Endothelial cell of umbilical vein (primary cell): ENCODE results near the gene PSMB4. TPM values are rescaled to one million over a fixed set of nuclear protein-coding genes. Genes with fewer than 3 reads are reported as not detected.

Experiments
- BruUV-seq: library from RNA; stranded (reverse); fragments of 400-500 nt; replicated peaks from 2 replicates; lab custom pipeline; 2021; lab: Mats Ljungman, UMichigan
- CTCF ChIA-PET: fragments of 300-600, 350-600 bp; sonication (Branson Sonifier 250); formaldehyde crosslinking; loops from one replicate; lab custom pipeline; 2021; ENCODE audit warnings: antibody characterized with exemption, inconsistent platforms; lab: Charles Lee
- POLR2A ChIA-PET: fragments of 300-600, 350-600 bp; sonication (Branson Sonifier 250); formaldehyde crosslinking; loops from one replicate; lab custom pipeline; 2021; ENCODE audit warnings: antibody characterized with exemption, inconsistent platforms; lab: Charles Lee
- DNase-seq: peaks from one replicate; pipeline ENCODE4 v3.0.0-alpha.2; 2011; ENCODE audit warnings: low read depth, low spot score
- FAIRE-seq: peaks from 2 replicates; lab custom pipeline; 2011; peaks lifted over from hg19 to GRCh38; lab: Jason Lieb, UNC
- H2AFZ ChIP-seq: 2 replicates; pipeline ENCODE4 v1.6.0; 2012; ENCODE audit warnings: low read depth, low read length, control low read depth, inconsistent platforms
- H3K27ac ChIP-seq: 2 replicates; pipeline ENCODE4 v1.5.1; 2011; ENCODE audit warnings: low read depth, mild to moderate bottlenecking, control low read depth, low read length, moderate library complexity; ENCODE audit not compliant: insufficient read depth
- H3K27me3 ChIP-seq, 2 experiments: 2 replicates each; pipeline versions ENCODE4 v1.6.0 to v1.6.1; 2011; ENCODE audit warnings: low read length in 2 of 2, mixed read lengths in 1 of 2; ENCODE audit not compliant: control insufficient read depth in 2 of 2, insufficient read depth in 2 of 2
- H3K36me3 ChIP-seq, 2 experiments: 2 replicates in 1 of 2; 3 replicates in 1 of 2; pipeline ENCODE4 v1.5.1; 2011; ENCODE audit warnings: low read length in 2 of 2, mild to moderate bottlenecking in 1 of 2, moderate library complexity in 1 of 2; ENCODE audit not compliant: control insufficient read depth in 2 of 2, insufficient read depth in 2 of 2; ENCODE audit errors: extremely low read depth in 1 of 2
- H3K4me1 ChIP-seq: 3 replicates; pipeline ENCODE4 v1.5.1; 2011; ENCODE audit warnings: mild to moderate bottlenecking, low read length; ENCODE audit not compliant: control insufficient read depth, insufficient read depth; ENCODE audit errors: extremely low read depth
- H3K4me2 ChIP-seq: 2 replicates; pipeline ENCODE4 v1.6.1; 2011; ENCODE audit warnings: low read length, control low read depth, mixed read lengths; ENCODE audit not compliant: insufficient read depth
- H3K4me3 ChIP-seq, 3 experiments: fragments of 200-600 bp in 1 of 3; sonication (generic), shearing (Covaris generic) in 1 of 3; replicated peaks in 1 of 3; 2 replicates each; pipeline ENCODE4 v1.5.1; 2011 to 2016; ENCODE audit warnings: control low read depth in 3 of 3, low read length in 3 of 3, mild to moderate bottlenecking in 2 of 3, inconsistent platforms in 1 of 3, low read depth in 1 of 3, moderate library complexity in 1 of 3; ENCODE audit not compliant: insufficient read depth in 1 of 3
- H3K79me2 ChIP-seq: 2 replicates; pipeline ENCODE4 v1.6.0; 2012; ENCODE audit warnings: low read length, inconsistent platforms; ENCODE audit not compliant: control insufficient read depth, insufficient read depth
- H3K9ac ChIP-seq: replicated peaks from 2 replicates; pipeline ENCODE3; 2011; ENCODE audit warnings: low read length, control low read depth; ENCODE audit not compliant: insufficient read depth; ENCODE audit errors: extremely low read depth
- H3K9me1 ChIP-seq: replicated peaks from 3 replicates; pipeline ENCODE4 v1.6.0; 2011; ENCODE audit warnings: mild to moderate bottlenecking, low read length; ENCODE audit not compliant: control insufficient read depth, insufficient read depth; ENCODE audit errors: extremely low read depth
- H3K9me3 ChIP-seq: replicated peaks from 2 replicates; pipeline ENCODE4 v1.5.1; 2012; ENCODE audit warnings: low read length, inconsistent platforms; ENCODE audit not compliant: control insufficient read depth, insufficient read depth
- H4K20me1 ChIP-seq: replicated peaks from 2 replicates; pipeline ENCODE3; 2011; ENCODE audit warnings: mild to moderate bottlenecking, low read length; ENCODE audit not compliant: control insufficient read depth, insufficient read depth; ENCODE audit errors: extremely low read depth
- CTCF ChIP-seq, 2 donors: IDR thresholded peaks; 1 replicate in 1 of 2; 2 replicates in 1 of 2; pipeline ENCODE4 v1.5.1; 2011; ENCODE audit warnings: low read length in 2 of 2, mild to moderate bottlenecking in 2 of 2, moderate library complexity in 2 of 2, control low read depth in 1 of 2, inconsistent platforms in 1 of 2, low read depth in 1 of 2; ENCODE audit not compliant: insufficient read depth in 1 of 2; ENCODE audit errors: extremely low read depth in 1 of 2
- EZH2 ChIP-seq: IDR thresholded peaks from 2 replicates; pipeline ENCODE4 v1.6.1; 2012; ENCODE audit warnings: borderline replicate concordance, low read depth, mild to moderate bottlenecking, moderate library complexity, low read length, inconsistent platforms; ENCODE audit not compliant: severe bottlenecking
- FOS ChIP-seq: IDR thresholded peaks from 2 replicates; pipeline ENCODE4 v1.6.1; 2011; ENCODE audit warnings: mild to moderate bottlenecking, low read length, moderate library complexity, borderline replicate concordance; ENCODE audit not compliant: insufficient read depth
- GATA2 ChIP-seq: IDR thresholded peaks from 2 replicates; pipeline ENCODE4 v1.7.0; 2011; ENCODE audit warnings: low read depth, mild to moderate bottlenecking, moderate library complexity, mixed read lengths, low read length; ENCODE audit not compliant: insufficient read length, insufficient read depth
- JUN ChIP-seq: IDR thresholded peaks from 2 replicates; pipeline ENCODE4 v1.6.1; 2011; ENCODE audit warnings: borderline replicate concordance, low read depth; ENCODE audit not compliant: insufficient read length, insufficient read depth
- MAX ChIP-seq: IDR thresholded peaks from 2 replicates; pipeline ENCODE4 v1.6.1; 2011; ENCODE audit not compliant: insufficient read depth, insufficient read length
- MYC ChIP-seq: IDR thresholded peaks from one replicate; pipeline ENCODE4 v1.6.1; 2011; ENCODE audit warnings: mild to moderate bottlenecking, low read depth, low read length
- POLR2A ChIP-seq: IDR thresholded peaks from 2 replicates; pipeline ENCODE4 v1.6.1; 2012; ENCODE audit warnings: low read depth, mild to moderate bottlenecking, control low read depth, low read length
- POLR2AphosphoS5 ChIP-seq: IDR thresholded peaks from 2 replicates; pipeline ENCODE4 v1.6.1; 2012; ENCODE audit warnings: low read depth, mild to moderate bottlenecking, control low read depth, low read length, moderate library complexity; ENCODE audit not compliant: insufficient read depth
- dilution Hi-C: fragments of 300-500 bp; cut with MboI; formaldehyde crosslinking; loops from one replicate; pipeline ENCODE4 v1.15.0; 2019; ENCODE audit warnings: low sequenced_read_pairs; ENCODE audit not compliant: extremely low pct_ligation_motif_present
- intact Hi-C: fragments of 100-400 bp; cut with micrococcal nuclease; formaldehyde crosslinking; loops from one replicate; pipeline ENCODE4 v1.10.0; 2022
- polyA plus RNA-seq, 4 experiments: library from polyadenylated mRNA; depleted of rRNA in 3 of 4; stranded (reverse) in 3 of 4; unstranded in 1 of 4; fragments of >200 nt; gene quantifications; 2 replicates each; pipeline versions ENCODE4 v1.2.1 to v1.2.3, GENCODE V29; 2011 to 2012; ENCODE audit warnings: missing spikeins in 1 of 4
- total RNA-seq: library from RNA; stranded (reverse); gene quantifications from 2 replicates; pipeline ENCODE4 v1.2.3, GENCODE V29; 2021

Gene PSMB4
- total and polyA plus RNA-seq, 2 donors (not counting 3 experiments of a cell fraction or from before 2014, with no cell fraction given): 335 to 835 TPM

GRCh38 chr1:151407304-151407703 is 7.9 kb downstream of the PSMB4 start:
- no peaks in the 10 kb centered on the region for H3K4me1 ChIP-seq
- dilution Hi-C loops: no loop called here
- no peak overlapping the region for H2AFZ ChIP-seq
- no peak overlapping the region for H3K9ac ChIP-seq
- no peak overlapping the region for H3K4me3 ChIP-seq
- intact Hi-C loops: no loop called here
- BruUV-seq: no TSS peak
- DNase-seq (no peak), FAIRE-seq (no peak)
- CTCF ChIA-PET: interaction anchor here (0.6 to 2.2 kb wide), 4 partner anchors 9 to 106 kb away, joined by 3 to 7 read pairs (median 4); no protein-coding TSS in a partner anchor
- TF ChIP-seq GATA2: no peak
- TF ChIP-seq POLR2AphosphoS5: no peak
- TF ChIP-seq FOS: no peak
- no peak for TF ChIP-seq MAX
- no peak for TF ChIP-seq MYC
- no peak for TF ChIP-seq JUN
- TF ChIP-seq CTCF (IDR thresholded peaks at IDR 0.05; ENCODE audit: extremely low read depth in 1 of 2, insufficient read depth in 1 of 2, low read depth in 1 of 2, low read length in 2 of 2): no peak
- no peak for TF ChIP-seq POLR2A
- no peak for TF ChIP-seq EZH2
- H3K4me2 ChIP-seq: no peak overlapping the region
- H3K9me3 ChIP-seq: no peaks in the 10 kb centered on the region
- POLR2A ChIA-PET: no interaction called here
- H3K27me3 ChIP-seq: no peaks in the 10 kb centered on the region
- H3K79me2 ChIP-seq: no peaks in the 10 kb centered on the region
- H3K9me1 ChIP-seq: no peaks in the 10 kb centered on the region
- H3K27ac ChIP-seq: no peak overlapping the region
- H4K20me1 ChIP-seq: no peaks in the 10 kb centered on the region
- H3K36me3 ChIP-seq: peaks cover 36 to 39% of the 10 kb centered on the region in 2 experiments
